Mucosa of rectum (tissue), 2 donors: ENCODE data around the gene PABPN1L.

Experiments used
- H3K27ac ChIP-seq, 2 donors: one replicate each; pipeline ENCODE4 v1.7.0; 2013; ENCODE audit warnings: inconsistent platforms in 2 of 2, low read depth in 2 of 2, low read length in 2 of 2
- H3K27me3 ChIP-seq, 2 donors: one replicate each; pipeline ENCODE4 v1.7.0; 2013; ENCODE audit warnings: low read length in 2 of 2; ENCODE audit not compliant: control insufficient read depth in 2 of 2, insufficient read depth in 2 of 2
- H3K36me3 ChIP-seq, 2 donors: one replicate each; pipeline ENCODE4 v1.7.0; 2013; ENCODE audit warnings: low read length in 2 of 2; ENCODE audit not compliant: control insufficient read depth in 2 of 2, insufficient read depth in 2 of 2
- H3K4me1 ChIP-seq, 2 donors: one replicate each; pipeline ENCODE4 v1.7.0; 2013; ENCODE audit warnings: low read length in 2 of 2, mild to moderate bottlenecking in 1 of 2; ENCODE audit not compliant: control insufficient read depth in 2 of 2, insufficient read depth in 2 of 2
- H3K4me3 ChIP-seq, 2 donors: one replicate each; pipeline ENCODE4 v1.7.0; 2013; ENCODE audit warnings: low read length in 2 of 2
- H3K9ac ChIP-seq, 2 donors: one replicate each; pipeline ENCODE4 v1.7.0; 2013; ENCODE audit warnings: low read length in 2 of 2, low read depth in 1 of 2, mild to moderate bottlenecking in 1 of 2
- H3K9me3 ChIP-seq, 2 donors: one replicate each; pipeline ENCODE4 v1.7.0; 2013; ENCODE audit warnings: low read length in 2 of 2; ENCODE audit not compliant: control insufficient read depth in 2 of 2
- donor health status: healthy.
- donor health status: Normal muscosa, but diverticular disease.

PABPN1L gene

DNA sequence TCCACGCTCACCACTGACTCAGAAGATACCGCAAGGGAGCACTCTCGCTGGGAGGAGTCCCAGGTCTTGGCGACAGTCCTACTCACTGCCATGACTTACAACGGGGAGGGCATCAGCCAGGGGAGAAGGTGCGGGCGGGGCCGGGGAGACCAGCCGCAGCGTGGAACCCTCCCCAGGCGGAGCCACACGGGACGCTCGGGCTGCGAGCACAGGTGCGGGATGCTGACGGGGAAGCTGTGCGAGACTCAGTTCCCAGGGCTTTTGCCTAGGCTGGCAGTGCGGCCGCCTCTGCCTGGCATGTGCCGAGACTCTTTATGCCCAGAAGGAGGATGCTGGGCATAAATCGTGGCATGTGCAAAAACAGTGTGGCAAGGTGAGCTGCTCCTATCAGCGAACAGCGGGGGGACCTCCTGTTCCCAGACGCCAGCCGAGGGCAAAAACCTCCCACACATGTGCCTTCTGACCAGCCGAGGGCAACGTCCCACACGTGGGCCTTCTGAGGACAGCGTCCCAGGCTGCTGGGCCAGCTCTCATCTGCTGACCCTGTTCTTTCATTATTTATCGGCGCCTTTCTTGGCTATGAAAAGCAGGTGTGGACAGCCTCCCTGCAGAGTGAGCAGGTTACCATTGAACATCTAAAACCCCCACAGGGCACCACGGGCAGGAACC is 15.8 kb downstream of the PABPN1L start:
- no peak overlapping the region for H3K27ac ChIP-seq
- H3K4me1 ChIP-seq, result peaks cover 0 to 4% of the 10 kb centered on the region in 2 donors
- H3K4me3 ChIP-seq, result no peak overlapping the region
- no peaks in the 10 kb centered on the region for H3K27me3 ChIP-seq
- H3K9me3 ChIP-seq, result no peaks in the 10 kb centered on the region
- peaks cover 3 to 4% of the 10 kb centered on the region in 2 donors for H3K36me3 ChIP-seq
- H3K9ac ChIP-seq, result no peak overlapping the region

DNA sequence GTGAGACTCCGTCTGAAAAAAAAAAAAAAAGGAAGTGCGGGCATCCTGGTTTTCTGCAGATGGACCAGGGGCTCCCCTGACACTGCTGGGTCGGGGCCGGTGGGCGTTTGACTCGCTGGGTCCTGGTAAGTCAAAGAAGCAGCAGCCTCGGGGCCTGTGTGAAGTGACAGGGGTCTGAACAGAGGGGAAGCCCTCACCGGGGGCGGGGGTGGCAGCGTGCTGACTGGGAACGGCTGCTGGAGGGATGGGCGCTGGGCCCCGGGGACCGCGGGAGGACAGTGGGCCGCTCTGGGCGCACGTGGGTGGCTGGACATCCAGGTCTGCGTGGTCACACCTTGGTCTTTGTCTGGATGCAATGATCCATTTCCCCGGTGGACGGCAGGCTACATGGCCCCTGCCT is 17.9 kb downstream of the PABPN1L start:
- Histone ChIP-seq H3K9ac (no peak overlapping the region), H3K36me3 (peaks cover 3 to 4% of the 10 kb centered on the region in 2 donors), H3K9me3 (no peaks in the 10 kb centered on the region), H3K4me3 (no peak overlapping the region), H3K27me3 (no peaks in the 10 kb centered on the region), H3K4me1 (no peaks in the 10 kb centered on the region), H3K27ac (no peak overlapping the region)

DNA sequence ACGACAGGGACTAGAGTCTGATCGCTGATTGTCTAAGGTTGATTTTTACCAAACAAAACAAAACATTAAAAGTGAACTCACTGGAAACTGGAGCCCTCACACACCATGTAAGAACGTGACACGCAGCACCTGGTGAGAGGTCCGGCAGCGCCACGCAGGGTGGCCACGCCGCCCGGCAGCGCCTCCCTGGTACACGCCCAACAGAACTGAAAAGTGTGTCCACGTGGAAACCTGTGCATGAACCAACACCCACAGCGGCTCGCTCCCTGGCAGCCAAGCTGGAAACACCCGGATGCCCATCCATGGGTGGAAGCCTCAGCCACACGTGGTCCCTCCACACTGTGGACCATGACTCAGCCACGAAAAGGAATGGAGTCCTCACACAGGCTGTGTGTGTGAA is 18.8 kb downstream of the PABPN1L start:
- no peak overlapping the region for H3K27ac ChIP-seq
- peaks cover 4% of the 10 kb centered on the region in 2 donors for H3K36me3 ChIP-seq
- H3K9ac ChIP-seq, result no peak overlapping the region
- H3K27me3 ChIP-seq, result no peaks in the 10 kb centered on the region
- H3K4me3 ChIP-seq, result no peak overlapping the region
- no peaks in the 10 kb centered on the region for H3K4me1 ChIP-seq
- no peaks in the 10 kb centered on the region for H3K9me3 ChIP-seq

DNA sequence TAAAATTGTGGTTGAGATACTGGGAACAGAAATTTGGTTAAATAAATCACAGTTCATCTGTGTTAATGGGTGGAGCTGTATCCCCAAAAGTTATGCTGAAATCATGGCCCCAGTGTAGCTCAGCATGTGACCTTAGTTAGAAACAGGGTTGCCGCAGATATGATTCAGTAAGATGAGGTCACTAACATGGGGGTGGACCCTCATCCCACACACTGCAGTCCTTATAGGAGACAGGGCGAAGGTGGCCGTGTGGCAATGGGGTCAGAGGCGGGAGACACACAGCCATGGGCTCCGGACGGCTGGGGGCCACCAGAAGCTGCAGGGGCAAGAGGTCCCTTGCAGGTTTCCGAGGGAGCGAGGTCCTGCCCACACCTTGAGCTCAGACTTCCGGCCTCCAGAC is 20.4 kb downstream of the PABPN1L start:
- no peak overlapping the region for H3K9ac ChIP-seq
- H3K36me3 ChIP-seq, result peaks cover 4 to 9% of the 10 kb centered on the region in 2 donors
- no peaks in the 10 kb centered on the region for H3K9me3 ChIP-seq
- H3K4me3 ChIP-seq, result no peak overlapping the region
- H3K27me3 ChIP-seq, result no peaks in the 10 kb centered on the region
- no peaks in the 10 kb centered on the region for H3K4me1 ChIP-seq
- H3K27ac ChIP-seq, result no peak overlapping the region

DNA sequence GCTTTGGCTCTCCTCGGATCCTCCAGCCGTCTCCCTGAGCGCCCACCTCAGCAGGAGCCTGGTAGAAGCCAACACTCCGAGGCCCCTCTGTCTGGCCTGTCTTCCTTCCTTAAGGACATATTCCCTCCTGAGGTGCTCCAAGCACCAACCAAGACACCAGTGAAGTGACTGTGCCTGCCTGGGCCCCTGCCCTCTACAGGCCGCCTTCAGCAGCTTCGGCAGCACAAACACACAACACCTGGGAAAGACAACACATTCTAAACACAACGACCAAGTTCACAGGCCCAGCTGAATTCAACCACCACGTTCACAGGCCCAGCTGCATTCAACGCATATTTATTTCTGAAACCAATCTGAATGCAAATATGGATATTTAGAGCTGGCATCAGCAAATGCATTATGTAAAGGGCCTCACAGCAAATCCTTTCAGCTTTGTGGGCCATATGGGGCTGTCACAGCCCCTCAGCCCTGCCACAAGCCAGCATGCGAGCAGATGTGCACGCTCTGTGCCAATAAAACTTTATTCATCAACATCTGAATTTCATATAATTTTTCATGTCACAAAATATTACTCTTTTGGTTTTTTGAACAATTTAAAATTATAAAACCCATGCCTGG is 21.9 kb downstream of the PABPN1L start:
- Histone ChIP-seq H3K4me1 (no peaks in the 10 kb centered on the region), H3K27ac (no peak overlapping the region)

DNA sequence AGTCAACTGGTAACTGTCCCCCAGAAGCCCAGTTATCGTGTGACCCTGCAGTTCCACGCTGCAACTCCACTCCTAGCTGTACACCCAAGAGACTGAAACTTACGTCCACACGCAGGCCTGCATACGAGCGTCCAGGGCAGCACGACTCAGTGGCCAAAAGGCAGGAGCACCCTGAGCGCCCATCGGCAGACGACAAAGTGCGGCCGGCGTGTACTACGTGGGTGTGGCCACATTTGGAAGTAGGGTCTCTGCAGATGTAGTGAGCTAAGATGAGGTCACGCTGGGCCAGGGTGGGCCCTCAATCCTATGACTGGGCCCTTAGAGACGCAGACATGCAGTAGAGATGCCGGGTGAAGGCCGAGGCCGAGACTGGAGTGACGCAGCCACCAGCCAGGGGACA is 23.2 kb downstream of the PABPN1L start:
- H3K9ac ChIP-seq, result no peak overlapping the region
- H3K9me3 ChIP-seq, result no peaks in the 10 kb centered on the region
- H3K4me3 ChIP-seq, result no peak overlapping the region
- no peak overlapping the region for H3K27ac ChIP-seq
- H3K27me3 ChIP-seq, result no peaks in the 10 kb centered on the region
- H3K36me3 ChIP-seq, result peaks cover 10 to 20% of the 10 kb centered on the region in 2 donors
- no peaks in the 10 kb centered on the region for H3K4me1 ChIP-seq

More for the DNA sequence above, 21.9 kb downstream of the PABPN1L start:
- Histone ChIP-seq H3K27me3 (no peaks in the 10 kb centered on the region), H3K4me3 (no peak overlapping the region), H3K9me3 (no peaks in the 10 kb centered on the region), H3K9ac (no peak overlapping the region), H3K36me3 (peaks cover 10 to 18% of the 10 kb centered on the region in 2 donors)

DNA sequence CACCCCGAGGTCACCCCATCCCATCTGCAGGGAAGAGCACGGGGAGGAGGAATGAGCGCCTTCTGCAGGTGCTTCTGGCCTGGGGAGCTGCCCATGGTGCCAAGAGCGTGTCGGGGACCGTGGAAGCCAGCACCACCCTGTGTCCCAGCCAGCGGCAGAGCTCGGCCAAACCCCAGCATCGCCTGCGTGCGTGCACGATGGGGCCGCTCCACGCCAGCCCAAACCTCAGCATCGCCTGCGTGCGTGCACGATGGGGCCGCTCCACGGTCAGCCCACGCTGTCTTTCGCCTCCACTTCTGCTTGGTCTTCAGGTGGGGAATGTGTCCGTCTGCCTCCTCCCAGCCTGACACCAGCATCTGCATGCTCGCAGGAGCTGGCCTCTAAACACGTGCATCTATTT is 23.7 kb downstream of the PABPN1L start:
- H3K27ac ChIP-seq, result no peak overlapping the region
- no peaks in the 10 kb centered on the region for H3K4me1 ChIP-seq
- no peaks in the 10 kb centered on the region for H3K9me3 ChIP-seq
- no peak overlapping the region for H3K9ac ChIP-seq
- H3K4me3 ChIP-seq, result no peak overlapping the region
- H3K36me3 ChIP-seq, result peaks cover 10 to 20% of the 10 kb centered on the region in 2 donors
- H3K27me3 ChIP-seq, result no peaks in the 10 kb centered on the region

DNA sequence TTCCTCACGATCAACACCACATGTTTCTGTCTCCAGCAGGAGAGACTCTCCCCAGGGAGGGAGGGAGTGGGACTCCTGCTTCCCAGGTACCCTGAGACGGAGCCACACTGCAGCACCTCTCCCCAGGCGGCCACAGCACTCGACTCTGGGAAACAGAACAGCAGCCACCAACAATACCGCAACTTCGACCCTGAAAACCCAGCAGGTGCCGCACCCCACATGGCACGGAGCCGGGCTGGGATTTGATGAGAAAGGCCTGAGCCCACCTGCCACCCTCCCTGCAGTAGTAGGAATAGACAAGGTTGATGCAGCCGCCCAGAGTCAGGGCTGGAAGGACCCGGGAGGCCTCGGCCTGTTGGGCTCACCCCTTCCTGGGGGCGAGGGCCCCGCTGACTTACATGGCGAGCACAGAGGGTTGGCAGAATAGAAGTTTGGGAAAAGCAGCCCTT is 24.1 kb downstream of the PABPN1L start:
- no peak overlapping the region for H3K4me3 ChIP-seq
- H3K9ac ChIP-seq, result no peak overlapping the region
- H3K9me3 ChIP-seq, result no peaks in the 10 kb centered on the region
- H3K27ac ChIP-seq, result no peak overlapping the region
- peaks cover 10 to 22% of the 10 kb centered on the region in 2 donors for H3K36me3 ChIP-seq
- no peaks in the 10 kb centered on the region for H3K4me1 ChIP-seq
- no peaks in the 10 kb centered on the region for H3K27me3 ChIP-seq

DNA sequence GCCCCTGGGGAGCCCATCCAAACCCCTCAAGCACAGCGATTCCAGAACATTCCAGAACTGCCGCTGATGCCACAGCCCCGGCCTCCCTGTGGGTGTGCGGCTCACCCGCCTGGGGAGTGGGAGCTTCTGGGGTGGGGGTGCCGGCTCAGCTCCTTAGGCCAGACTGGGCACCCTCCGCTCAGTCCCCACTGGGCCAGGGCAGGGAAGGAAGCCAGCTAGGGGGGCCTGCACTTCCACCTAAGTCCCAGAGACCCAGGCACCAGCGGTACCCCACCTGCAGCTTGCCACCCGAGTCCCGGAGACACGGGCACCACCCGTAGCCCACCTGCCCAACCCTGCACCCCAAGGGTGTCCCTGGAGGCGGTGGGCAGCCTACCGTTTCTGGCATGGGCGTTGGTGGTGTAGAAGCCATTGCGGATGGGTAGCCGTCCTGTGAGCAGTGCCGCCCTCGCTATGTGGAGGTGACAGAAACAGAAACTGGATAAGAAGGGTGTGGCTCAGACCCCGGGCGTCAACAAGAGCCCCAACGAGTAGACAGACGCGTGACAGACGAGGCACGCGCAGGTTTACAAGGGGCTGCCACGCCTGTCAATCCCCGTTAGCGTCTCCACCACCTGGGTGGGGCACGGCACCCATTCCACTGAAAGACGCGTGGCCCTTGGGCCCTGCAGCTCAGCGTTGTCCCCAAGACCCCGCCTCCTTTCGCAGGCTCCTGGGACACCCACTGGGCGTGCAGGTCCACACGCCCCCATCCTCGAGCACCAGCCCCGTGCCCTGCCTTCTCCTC is 24.7 kb downstream of the PABPN1L start:
- Histone ChIP-seq H3K4me1 (no peaks in the 10 kb centered on the region), H3K27ac (no peak overlapping the region), H3K9ac (no peak overlapping the region), H3K36me3 (peaks cover 10 to 22% of the 10 kb centered on the region in 2 donors), H3K4me3 (no peak overlapping the region), H3K9me3 (no peaks in the 10 kb centered on the region), H3K27me3 (no peaks in the 10 kb centered on the region)

DNA sequence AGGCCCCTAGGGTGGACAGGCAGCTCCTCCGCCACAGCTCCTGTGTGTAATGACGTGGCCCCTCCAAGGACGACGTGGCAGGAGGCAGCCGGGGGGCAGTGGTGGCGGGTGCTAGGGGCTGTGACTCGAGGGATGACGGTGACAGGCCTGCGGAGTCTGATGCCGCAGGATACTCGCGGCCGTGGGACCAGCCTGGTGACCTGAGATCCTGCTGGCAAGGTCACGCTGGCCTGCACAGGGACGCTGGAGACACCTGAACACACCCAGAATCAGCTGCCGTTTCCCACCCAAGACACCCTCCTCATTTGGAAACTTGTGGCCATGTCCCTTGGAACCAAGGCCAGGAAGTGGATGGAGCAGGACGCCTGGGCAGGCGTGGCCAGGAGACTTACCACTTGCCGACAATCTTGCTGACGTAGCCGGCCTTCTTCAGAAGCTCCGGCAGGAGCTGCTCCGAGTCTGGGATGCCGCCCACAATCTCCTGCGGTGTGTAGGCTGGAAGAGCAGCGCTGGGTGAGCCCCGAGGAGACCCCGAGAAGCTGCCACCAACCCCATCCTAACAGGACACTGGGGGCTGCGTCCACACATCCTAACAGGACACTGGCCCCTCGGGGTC is 25.8 kb downstream of the PABPN1L start:
- H3K27ac ChIP-seq, result no peak overlapping the region
- no peaks in the 10 kb centered on the region for H3K4me1 ChIP-seq
- no peaks in the 10 kb centered on the region for H3K27me3 ChIP-seq
- H3K9ac ChIP-seq, result no peak overlapping the region
- H3K36me3 ChIP-seq, result peaks cover 13 to 22% of the 10 kb centered on the region in 2 donors
- H3K4me3 ChIP-seq, result no peak overlapping the region
- H3K9me3 ChIP-seq, result no peaks in the 10 kb centered on the region
